Skin of body (tissue), 2 donors: ENCODE data around the gene TPTE2. TPM values are rescaled to one million over a fixed set of nuclear protein-coding genes. Genes with fewer than 3 reads are reported as not detected.
"Not testable (repeated sequence)": the region's sequence is repeated elsewhere in the genome, so short reads cannot be mapped to it uniquely, and the experiment has no call there.

ENCODE experiments used
- DNase-seq: peaks from one replicate; lab custom pipeline; 2025; lab: John Stamatoyannopoulos, UW
- total RNA-seq: library from RNA; depleted of rRNA; stranded (reverse); fragments of >200 nt; gene quantifications from one replicate; pipeline ENCODE4 v1.2.3, GENCODE V29; 2014

TPTE2 gene
- total RNA-seq, 1 donor from 2014 or later: not detected

DNA sequence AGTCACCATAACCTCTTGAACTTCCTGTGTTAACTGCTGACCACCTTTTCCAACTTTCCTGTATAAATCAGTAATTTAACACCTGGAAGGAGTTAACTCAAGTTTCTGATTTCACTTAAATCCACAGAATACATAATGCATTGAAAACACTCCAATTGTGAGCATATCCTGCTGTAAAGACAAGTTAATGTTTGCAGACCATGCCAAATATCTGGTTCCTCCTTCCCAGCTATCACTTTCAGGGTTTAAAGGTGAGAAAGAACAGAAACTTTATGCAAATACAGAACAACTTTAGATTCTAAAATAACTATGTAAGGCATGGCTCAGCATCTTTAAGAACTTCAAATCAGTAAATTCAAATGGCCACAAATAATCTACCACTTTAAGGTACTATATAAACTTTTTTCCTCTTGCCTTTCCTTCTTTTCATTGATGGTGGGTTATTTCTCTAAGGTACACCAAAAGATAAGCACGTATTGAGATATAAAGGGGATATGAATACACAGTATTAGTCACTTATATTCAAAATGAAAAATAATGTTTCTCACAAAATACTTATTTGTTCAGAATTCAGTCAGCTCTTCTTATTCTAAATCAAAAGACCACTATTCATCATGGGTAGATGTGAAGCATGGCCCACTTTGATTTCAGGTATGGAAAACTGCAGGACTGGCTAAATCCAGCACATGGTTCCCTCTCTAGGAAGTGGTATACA, 6.6 kb upstream of the TPTE2 start:
- DNase-seq: no peak

DNA sequence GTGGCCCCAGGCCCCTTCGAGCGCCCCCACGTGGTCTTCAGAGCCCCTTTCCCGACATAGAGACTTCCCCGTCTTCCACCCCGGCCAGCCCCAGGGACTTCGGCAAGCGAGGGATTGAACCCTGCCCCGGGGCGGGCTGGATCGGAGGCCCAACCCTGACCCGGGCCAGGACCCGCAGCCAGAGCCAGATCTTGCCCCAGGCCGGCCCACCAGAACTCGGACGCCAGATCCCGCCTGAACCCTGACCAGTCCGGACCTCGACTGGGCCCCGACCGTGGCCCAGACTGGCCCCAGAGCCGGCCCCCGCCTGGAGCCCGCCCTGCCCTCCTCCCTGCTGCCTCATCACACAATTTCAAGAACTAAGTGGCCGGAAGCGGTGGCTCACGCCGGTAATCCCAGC, 253 bp upstream of the TPTE2 start:
- no peak for DNase-seq

DNA sequence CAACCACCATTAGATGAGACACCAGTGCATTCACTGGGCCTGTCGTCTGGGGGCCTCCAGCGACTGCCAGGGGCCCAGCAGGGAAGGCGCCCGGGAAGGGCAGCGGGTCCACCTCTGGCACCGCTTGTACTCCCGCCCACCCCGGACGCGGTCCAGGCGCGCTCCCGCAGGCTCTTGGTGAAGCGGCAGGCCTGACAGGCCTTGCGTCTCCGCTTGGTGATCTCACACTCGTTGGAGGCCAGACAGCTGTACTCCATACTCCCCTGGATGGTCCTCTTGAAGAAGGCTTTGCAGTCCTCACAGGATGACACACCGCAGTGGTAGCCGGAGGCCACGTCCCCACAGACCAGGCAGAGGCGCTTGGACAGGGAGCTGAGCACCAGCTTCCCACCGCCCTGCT, 660 bp downstream of the TPTE2 start:
- DNase-seq: not testable (repeated sequence)

DNA sequence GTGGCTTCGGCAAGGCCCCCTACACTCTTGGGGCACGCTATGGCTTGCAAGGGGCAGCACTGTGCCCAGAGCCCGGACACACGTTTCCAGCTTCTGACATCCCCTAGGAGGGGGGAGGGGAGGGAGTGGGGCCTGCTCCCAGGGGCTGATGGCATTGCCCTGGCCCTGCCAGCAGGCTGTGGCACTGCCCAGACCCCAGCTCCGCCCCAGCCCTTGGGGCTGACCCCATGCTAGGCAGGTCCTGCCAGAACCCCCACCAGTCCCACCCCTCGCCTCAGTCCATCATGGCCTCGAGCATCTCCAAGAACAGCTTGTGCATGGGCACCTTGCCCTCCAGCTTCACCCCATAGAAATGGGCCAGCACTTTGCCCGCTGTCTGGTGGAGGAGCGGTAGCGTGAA, 1.6 kb downstream of the TPTE2 start:
- not testable (repeated sequence) for DNase-seq

DNA sequence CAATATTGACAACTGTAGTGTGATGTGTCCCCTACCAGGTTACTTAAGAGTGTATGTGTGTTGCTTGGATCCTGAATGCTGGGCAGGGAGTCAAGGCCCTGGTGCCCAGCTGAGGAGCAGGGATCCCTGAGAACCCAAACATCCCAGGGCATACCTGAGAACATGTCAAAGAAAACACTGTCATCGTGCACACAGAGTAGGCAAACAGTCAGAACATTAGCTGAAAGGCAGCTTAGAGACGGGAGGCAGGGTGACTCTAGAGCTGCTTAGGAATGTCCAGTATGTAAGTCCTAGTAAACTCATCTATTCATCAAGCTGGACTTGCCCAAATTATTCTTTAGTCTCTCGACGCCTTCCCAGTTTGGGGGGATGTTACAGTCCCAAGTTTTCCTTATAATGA, 4.0 kb downstream of the TPTE2 start:
- not testable (repeated sequence) for DNase-seq

DNA sequence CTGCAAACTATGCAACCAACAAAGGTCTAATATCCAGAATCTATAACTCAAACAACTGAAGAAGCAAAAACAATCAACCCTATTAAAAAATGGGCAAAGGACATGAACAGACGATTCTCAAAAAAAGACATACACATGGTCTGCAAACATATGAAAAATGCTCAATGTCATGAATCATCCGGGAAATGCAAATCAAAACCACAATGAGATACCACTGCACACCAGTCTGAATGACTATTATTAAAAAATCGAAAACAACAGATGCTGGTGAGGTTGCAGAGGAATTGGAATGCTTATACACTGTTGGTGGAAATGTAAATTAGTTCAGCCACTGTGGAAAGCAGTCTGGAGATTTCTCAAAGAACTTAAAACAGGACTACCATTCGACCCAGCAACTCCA, 12.1 kb downstream of the TPTE2 start:
- not testable (repeated sequence) for DNase-seq

DNA sequence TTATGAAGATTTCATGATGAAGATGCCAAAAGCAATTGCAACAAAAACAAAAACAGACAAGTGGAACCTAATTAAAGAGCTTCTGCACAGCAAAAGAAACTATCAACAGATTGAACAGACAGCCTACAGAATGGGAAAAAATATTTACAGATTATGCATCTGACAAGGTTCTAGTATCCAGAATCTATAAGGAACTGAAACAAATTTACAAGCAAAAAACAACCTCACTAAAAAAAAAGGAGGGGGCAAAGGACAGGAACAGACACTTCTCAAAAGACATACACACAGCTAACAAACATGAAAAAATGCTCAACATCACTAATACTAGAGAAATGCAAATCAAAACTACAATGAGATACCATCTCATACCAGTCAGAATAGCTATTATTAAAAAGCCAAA, 35.7 kb downstream of the TPTE2 start:
- not testable (repeated sequence) for DNase-seq

DNA sequence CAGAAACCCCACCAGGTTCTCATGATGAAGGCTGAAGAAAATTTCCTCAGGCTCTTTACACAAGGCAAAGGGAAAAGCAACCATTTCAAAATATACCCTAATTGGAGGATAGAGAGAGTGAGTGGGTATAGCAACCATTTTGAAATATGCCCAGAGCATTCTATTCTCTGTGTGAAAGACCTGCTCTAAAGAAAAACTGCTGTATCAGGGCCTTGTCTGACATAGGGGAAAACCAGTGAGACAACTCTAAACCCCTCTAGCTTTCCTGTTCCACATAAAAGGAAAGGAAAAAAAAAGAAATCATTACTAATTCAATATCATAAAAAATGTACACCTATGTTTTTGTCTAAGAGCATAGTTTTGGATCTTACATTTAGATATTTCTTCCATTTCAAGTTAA, 42.3 kb downstream of the TPTE2 start:
- DNase-seq: no peak

DNA sequence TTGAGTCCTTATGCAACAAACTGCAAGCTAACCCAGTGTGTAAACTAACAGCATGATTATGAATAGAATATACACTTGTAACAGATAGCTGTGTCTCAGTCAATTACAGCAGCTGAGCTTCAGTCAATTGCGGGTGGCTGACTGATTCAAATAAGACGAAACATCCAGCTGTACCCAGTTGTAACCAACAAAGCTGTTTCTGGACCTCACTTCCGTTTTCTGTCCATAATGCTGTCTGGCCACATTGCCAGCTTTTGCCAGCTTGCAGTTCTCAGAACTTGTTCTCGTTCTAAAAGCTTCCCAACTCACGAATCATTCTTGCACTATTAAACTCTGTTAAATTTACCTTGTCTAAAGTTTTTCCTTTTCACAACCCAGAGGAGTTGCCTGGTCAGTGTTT, 53.7 kb downstream of the TPTE2 start:
- not testable (repeated sequence) for DNase-seq

DNA sequence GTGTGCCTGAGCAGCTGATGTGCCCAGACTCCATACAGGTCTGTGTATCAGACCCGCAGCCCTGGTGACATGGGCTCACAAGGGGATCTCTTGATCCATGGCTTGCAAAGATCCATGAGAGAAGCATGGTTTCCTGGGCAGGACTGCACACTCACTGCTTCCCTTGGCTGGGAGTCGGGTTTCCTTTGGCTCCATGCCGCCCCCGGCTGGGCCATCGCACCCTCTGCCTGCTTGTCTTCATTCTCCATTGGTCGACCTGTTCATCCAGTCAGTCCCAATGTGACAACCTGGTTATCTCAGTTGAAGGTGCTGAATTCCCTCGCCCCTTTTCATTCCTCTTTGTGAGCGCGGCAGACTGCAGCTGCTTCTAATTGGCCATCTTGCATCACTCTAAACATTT, 101.2 kb downstream of the TPTE2 start:
- not testable (repeated sequence) for DNase-seq

DNA sequence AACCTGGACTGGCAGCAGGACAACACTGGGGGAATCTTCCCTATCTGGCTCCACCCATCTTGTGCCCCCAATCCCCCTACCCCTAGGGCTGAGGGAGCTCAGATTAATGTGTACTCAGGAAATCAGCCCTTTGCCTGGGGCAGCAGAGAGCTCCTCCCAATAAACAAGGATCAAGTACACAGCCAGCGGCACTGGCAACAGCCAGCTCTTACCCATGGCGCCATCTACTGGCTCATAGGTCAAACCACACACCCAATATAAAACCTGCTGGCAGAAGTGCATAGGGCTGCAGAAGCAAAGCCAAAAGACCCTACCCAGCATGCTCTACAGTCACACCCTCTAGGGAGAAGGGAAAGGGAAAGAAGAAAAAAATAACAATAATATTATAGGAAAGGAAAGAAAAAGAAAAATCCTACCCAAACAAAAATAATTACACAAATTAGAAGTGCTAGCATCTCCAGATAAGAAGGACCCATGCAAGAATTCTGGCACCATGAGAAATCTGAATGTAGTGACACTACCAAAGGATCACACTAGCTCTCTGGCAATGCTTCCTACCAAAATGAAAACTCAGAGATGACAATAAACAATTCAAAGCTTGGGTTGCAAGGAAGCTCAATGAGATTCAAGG, 122.2 kb downstream of the TPTE2 start:
- not testable (repeated sequence) for DNase-seq

DNA sequence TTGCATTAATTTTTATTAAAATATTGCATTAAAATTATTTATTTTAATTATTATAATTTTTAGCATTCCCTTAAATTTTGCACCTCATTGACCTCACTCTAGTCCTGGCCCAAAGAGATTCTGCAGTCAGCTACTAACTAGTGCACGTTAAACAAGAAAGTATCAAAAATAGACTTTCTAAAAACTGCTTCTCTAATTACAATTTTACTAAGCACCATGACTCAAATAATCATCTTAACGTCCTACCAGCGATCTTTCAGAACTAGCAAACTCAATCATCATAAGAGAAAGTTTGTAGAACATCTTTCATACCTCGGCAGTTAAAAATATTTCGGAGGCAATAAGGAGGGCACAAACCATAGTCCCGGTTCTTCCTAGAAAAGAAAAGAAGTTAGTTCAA, 123.6 kb downstream of the TPTE2 start:
- not testable (repeated sequence) for DNase-seq

DNA sequence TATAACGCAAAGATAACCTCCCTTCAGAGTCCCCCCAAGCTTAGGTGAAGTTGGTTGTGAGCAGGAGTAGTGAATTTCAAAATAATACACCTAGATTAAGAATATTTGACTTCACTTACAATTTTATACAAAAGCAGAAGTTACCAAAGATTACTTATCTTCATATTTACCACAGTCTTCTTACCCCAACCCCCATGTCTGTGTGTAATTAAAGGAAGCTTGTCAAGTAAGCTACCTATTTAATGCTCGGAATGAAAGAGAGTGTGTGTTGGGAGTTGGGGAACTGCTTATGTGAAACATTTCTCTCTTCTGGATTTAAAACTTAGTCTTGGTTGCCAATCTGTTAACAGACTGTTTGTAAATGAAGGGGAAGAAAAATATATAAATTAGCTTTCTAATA, 139.1 kb downstream of the TPTE2 start:
- DNase-seq: not testable (repeated sequence)

DNA sequence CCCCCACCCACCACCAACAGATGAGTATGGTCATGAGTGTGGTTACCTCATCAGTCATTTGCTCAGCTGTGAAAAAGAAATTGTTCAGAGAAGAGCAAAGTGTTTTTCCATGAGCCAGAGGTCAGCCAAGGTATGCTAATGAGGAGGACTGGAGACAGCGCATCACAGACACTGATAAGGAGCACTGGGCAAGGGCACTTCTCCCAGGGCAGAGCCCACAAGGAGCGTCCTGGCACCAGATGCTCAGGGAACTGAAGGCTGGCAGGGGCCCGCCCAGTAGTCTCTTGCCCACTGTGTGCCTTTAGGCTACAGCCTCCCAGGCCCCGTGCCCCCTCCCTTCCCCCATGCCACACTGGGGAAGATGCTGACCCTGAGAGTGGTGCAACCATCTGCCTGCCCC, 148.8 kb downstream of the TPTE2 start:
- not testable (repeated sequence) for DNase-seq

DNA sequence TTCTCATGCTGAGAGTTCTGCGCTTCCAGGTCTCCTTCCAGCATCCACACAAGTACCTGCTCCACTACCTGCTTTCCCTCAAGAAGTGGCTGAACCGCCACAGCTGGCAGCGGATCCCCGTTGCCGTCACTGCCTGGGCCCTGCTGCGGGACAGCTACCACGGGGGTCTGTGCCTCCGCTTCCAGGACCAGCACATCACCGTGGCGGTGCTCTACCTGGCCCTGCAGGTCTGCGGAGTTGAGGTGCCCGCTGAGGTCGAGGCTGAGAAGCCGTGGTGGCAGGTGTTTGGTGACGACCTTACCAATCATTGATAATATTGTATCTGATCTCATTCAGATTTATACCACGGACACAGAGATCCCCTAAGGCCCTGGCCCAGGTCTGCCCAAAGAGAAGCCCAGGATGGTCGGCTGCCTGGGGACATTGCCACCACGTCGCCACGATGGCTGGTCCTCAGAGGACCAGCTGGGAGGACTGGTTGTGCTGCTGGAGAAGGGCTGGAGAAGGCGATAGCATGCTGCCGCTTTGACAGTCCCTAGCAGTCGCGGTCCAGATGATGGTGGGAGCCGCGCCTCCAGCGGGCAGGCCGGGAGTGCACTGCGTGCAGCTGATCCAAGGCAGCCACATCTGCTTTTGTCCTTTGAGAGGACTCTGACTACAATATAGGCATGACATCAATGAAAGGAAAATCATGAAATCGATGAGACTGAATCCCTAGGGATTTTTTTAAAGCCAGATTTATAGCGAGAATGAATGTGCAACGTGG, 178.4 kb downstream of the TPTE2 start:
- not testable (repeated sequence) for DNase-seq

DNA sequence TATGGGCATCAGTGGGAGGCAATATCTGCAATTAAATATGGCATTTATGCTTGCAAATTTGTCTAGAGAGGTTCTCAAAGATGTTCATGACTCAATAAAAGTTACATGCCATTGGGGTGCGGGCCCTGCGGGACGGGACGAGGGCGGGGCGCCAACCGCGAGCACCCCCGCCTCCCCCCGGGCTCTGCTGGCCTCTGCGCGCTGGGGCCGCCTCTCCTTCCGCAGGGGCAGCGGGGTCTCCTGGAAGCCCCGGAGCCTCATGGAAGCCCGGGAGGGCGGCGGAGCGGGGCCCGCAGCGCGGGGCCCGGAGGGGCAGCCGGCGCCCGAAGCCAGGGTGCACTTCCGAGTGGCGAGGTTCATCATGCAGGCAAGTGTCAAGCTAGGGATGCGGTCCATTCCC, 179.2 kb downstream of the TPTE2 start:
- no peak for DNase-seq

Other genes with a start within 250 kb of the TPTE2 start
- 29.6 TPM for gene MPHOSPH8, start 72.1 kb upstream of the TPTE2 start, total RNA-seq
- 56.7 TPM for gene PSPC1, start 221.4 kb upstream of the TPTE2 start, total RNA-seq